Stimulated activated naive CD4-positive, alpha-beta T cell treated with Interleukin-2 at 50 U/mL for 16 hours (primary cell): Measurements from ENCODE around the gene ROR1.

ENCODE experiments used
- DNase-seq: peaks from one replicate; lab custom pipeline; 2025; lab: John Stamatoyannopoulos, UW

The ROR1 gene

GRCh38 chr1:63773815-63774616 lies at the start of gene ROR1:
ROR1 (plus strand) TSS chr1:63774017.
- peak; percentile 3 for DNase-seq

GRCh38 chr1:63724375-63724899 lies 49.4 kb upstream of the ROR1 start:
- no peak for DNase-seq

DNA sequence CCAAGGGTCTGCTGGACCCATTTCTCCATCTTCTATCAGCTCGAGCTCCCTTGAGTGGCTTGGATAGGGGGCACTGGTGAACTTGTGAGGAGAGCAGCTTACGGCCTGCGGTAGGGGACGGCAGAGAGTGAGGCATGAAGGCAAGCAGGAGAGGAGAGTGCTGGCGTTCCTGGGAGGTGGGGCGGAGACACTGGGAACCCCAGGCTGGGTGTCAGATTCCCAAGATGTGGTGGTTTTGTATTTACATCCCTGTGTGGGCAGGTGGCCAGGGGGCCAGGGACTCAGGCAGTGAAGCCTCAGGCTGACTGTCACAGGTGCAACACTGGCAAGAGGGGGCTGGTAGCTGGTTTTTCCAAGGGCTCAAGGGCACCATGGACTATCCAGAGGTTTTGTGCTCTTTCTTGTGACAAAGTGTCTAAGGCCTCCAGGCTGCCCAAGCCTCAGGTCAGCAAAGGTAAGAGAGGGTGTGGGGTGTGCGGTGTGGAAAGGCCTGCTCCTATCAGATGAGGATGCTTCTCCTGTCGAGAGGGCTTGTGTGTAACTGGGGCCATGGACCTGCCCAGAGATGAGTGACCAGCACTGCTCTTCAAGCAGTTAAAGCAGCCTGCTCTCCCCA lies 45.1 kb upstream of the ROR1 start:
- no peak for DNase-seq

DNA sequence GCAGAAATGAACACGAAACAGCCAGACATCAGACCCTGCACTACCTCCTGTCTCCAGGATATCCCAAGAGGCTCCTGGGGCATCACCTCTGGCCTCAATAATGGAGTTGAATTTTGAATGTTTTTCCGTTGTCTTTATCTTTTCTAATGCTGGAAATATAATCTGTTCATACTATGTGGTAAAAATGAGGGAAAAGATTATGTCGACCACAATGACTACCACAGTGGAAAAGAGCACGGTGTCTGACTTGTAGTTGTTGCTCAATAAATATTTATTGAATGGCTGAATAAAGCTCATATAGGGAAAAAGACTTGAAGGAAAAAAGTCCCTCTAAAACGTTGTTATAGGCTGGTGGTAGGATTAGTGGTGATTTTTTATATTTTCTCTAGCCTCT lies 44.6 kb upstream of the ROR1 start:
- no peak for DNase-seq

DNA sequence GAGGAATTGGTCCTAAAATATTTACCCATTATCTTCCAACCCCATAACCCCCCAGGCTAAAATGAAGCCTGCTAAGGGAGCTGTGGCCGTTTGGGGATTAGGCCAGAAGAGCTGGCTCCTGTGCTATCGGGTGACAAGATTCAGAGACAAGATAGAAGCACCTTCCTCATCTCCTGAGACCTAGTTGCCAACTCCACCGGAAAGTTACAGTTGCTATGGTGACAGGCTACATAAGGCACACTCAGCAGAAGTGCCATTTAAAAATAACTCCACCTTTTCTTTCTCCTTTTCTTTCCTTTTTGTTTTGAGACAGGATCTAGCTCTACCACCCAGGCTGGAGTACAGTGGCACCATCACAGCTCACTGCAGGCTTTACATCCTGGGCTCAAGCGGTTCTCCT lies 43.6 kb upstream of the ROR1 start:
- no peak for DNase-seq

DNA sequence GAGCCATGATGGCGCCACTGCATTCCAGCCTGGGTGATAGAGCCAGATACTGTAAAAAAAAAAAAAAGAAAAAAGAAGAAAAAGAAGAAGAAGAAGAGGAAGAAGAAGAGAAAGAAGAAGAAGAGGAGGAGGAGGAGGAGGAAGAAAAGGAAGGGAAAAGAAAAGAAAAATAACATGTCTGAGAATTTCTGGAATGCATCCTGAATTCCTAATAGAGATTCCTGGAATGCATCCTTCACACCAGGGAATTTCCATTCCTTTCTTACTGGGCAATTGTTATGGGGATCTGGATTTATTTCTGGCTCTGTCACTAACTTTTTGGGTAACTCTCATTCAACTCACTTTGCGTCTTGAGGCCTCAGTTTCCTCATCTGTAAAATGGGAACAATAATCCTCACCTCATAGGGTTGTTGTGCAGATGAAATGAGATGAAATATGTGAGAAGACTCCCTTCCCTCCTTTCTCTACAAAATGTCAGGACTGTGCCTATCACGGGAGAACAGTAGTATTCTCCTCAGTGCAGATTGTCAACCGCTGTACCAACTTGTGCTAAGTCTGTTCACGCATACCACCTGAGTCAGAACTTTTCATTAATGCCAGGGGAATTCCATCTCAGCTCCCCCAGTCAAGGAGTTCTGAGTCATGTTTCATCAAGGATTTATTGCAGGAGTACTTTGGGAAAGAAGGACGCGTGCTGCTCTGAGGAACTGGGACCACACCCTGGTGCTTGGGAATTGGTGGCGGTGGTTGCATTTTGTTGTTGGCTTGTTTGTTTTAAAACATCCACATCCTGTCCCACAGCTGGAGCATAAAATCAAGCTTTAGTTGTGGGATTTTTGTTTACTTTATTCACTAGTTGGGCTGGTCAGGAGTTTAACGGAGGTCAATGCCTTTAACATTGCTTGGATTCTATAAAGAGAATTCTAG lies 42.4 kb upstream of the ROR1 start:
- DNase-seq, result no peak

GRCh38 chr1:63732666-63733065 lies 41.2 kb upstream of the ROR1 start:
- no peak for DNase-seq

DNA sequence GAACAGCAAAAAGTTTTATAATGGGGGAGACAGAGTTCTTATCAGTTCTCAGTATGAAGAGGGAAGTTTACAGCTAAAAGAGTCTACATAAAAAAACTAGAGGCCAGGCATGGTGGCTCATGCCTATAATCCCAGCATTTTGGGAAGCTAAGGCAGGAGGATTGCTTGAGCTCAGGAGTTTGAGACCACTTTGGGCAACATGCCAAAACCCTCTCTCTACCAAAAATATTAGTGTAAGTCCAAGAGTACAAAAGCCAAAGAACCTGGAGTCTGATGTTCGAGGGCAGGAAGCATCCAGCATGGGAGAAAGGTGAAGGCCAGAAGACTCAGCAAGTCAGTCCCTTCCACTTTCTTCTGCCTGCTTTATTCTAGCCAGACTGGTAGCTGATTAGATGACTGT lies 35.0 kb upstream of the ROR1 start:
- DNase-seq, result no peak

DNA sequence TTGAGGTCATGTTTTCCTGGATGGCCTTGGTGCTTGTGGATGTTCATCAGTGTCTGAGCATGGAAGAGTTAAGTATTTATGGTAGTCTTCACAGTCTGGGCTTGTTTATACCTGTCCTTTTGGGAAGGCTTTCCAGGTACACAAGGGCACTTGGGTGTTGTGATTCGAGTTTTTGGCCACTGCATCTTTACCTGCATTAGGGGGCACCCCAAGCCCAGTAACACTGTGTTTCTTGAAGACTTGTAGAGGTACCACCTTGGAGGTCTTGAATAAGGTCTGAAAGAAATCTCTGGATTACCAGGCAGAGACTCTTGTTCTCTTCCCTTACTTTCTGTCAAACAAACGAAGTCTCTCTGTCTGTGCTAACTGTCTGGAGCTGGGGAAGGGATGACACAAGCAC lies 34.4 kb upstream of the ROR1 start:
- DNase-seq, result no peak

- DNase-seq, result no peak
Measured at GRCh38 chr1:63740432-63740831, 33.4 kb upstream of the ROR1 start.

DNA sequence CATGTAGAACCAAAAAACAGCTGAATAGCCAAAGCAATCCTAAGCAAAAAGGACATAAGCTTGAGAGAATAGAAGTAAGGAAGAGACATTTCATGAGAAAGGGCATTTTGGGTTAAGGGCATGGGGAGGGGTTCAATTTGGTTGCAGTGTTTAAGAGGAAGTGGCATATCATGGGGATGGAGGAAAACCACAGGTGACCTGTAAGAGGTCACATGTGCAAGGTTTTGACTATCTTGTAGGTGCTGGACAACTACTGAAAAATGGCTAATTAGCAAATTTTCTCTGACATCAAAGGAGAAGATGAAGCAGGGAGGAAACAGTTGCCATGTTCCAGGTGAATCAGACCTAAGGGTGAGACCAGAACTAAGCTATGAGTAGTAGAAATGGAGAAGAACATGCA lies 31.3 kb upstream of the ROR1 start:
- DNase-seq, result no peak

GRCh38 chr1:63743781-63744180 lies 30.0 kb upstream of the ROR1 start:
- DNase-seq, result no peak

DNA sequence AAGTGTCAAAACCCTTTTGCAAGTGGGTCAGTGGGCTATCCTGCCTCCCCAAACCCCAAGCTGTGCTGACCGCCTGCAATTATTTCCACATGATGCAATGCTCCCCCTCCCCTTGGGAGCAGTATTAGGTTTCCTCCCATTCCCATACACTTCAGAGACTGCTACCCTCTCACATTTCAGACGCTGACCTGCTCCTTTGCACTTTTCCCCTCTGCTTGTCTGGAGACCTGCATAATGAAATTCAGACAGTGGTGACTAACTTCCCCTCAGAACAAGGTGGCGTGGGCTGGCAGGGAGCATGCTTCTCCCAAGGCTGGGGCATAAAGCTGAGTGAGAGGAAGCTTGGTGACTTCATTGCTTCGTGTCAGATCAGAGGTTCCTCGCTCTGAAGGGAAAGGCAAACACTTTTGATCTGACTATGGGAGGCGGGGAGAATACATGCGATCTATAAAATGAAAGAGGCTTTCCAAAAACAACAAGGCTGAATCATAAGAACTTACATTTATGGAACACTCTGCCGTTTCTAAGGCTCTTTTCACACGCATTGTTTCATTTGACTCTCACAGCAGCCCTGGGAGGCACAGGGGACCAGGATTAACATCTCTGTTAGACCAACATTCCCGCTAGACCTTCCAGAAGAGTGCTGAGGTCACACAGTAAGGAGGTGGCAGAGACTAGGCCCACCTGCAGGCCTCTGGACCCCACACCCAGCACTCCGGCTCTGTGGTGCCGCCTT lies 27.5 kb upstream of the ROR1 start:
- DNase-seq, result no peak

GRCh38 chr1:63747445-63747844 lies 26.4 kb upstream of the ROR1 start:
- no peak for DNase-seq

GRCh38 chr1:63748046-63748580 lies 25.7 kb upstream of the ROR1 start:
- no peak for DNase-seq

- DNase-seq, result no peak
Measured at GRCh38 chr1:63748641-63749040, 25.2 kb upstream of the ROR1 start.

DNA sequence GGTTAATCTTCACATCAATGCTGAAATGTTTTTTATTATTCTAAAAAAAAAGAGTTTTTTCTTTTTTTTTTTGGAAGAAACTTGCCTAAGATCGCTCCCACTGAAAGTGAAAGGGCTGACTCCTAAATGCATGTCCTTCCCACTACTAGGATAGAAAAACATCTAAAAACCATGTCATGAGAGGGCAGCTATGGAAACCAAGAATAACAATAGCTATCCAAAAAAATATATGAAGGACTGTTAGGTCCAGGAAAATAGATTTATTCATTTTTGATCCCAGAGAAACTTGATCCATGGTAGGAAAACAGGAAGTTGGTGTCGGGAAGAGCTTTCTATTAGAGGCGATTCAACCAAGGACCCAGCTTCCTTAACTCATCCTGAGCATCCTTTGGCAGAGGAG lies 23.1 kb upstream of the ROR1 start:
- DNase-seq, result no peak

DNA sequence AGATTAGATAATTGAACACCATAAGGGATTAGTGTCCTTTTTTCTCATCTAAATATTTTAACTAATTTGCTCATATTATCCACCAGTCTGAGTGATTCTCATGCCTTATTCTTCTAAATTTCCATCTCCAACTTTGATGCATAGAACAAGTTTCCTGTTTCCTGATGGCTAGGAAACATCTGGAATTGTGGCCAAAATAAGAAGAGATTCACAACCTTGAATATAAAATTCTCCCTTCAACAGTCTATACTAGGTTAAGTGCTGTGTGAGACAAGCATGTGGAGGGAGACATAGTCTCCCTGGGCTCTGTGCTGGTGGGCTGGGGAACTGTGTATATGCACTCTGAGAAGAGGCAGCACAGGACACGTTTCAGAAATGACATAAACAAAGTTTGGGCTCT lies 21.6 kb upstream of the ROR1 start:
- DNase-seq, result no peak

DNA sequence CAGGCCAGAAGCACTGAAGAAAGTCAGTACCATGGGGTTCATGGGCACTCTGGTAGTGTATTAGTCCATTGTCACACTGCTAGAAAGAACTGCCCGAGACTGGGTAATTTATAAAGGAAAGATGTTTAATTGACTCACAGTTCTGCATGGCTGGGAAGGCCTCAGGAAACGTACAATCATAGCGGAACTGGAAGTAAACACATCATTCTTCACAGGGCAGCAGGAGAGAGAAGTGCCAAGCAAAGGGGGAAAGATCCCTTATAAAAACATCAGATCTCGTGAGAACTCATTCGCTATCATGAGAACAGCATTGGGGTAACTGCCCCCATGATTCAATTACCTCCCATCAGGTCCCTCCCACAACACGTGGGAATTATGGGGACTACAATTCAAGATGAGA lies 20.2 kb upstream of the ROR1 start:
- no peak for DNase-seq

DNA sequence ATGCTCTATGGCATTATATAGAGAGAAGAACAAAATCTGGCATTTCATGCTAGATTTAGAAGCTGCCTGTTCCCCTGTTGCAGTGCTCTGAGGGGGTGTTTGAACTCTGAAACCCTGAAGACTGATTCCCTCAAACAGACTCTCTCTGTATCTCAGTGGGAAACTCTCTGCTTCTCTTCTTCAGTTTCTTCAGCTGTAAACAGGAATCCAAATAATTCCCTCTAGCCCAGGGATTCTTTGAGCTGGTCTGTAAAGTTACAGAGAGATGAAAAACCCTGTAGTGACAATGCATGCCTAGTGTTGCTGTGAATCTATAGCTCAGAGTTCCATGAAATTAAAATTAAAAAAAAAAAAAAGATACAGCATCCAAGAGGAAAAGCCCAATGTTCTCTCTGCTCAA lies 17.0 kb upstream of the ROR1 start:
- DNase-seq, result no peak

GRCh38 chr1:63757334-63757733 lies 16.5 kb upstream of the ROR1 start:
- DNase-seq, result no peak

- no peak for DNase-seq
Measured at GRCh38 chr1:63758791-63759190, 15.0 kb upstream of the ROR1 start.
